ENCODE results near the gene NTRK1. TPM values are rescaled to one million over a fixed set of nuclear protein-coding genes. Genes with fewer than 3 reads are reported as not detected.
"Not testable (repeated sequence)": the region's sequence is repeated elsewhere in the genome, so short reads cannot be mapped to it uniquely, and the experiment has no call there.

The NTRK1 gene
- total RNA-seq, 2 experiments from 2014 or later: 13.7 to 13.9 TPM

GRCh38 chr1:156912861-156913808, 52.5 kb downstream of the NTRK1 start:
- ATAC-seq (ENCODE audit: low read depth) (no peak), DNase-seq (no peak)
- H3K36me3 Mint-ChIP-seq: no peaks in the 10 kb centered on the region
- POLR2A ChIA-PET: no interaction called here
- peaks cover 32% of the 10 kb centered on the region for H3K27me3 Mint-ChIP-seq
- no peaks in the 10 kb centered on the region for H3K9me3 Mint-ChIP-seq
- H3K4me1 Mint-ChIP-seq: peaks cover 1% of the 10 kb centered on the region
- H3K4me3 Mint-ChIP-seq: no peak overlapping the region
- H3K27ac Mint-ChIP-seq: no peak overlapping the region

- Mint-ChIP-seq H3K27me3 (peaks cover 39% of the 10 kb centered on the region), H3K27ac (no peak overlapping the region), H3K4me1 (peaks cover 1% of the 10 kb centered on the region), H3K9me3 (no peaks in the 10 kb centered on the region), H3K4me3 (no peak overlapping the region), H3K36me3 (no peaks in the 10 kb centered on the region)
- no peak for ATAC-seq (ENCODE audit: low read depth)
- POLR2A ChIA-PET: no interaction called here
- no peak for DNase-seq
Observed at GRCh38 chr1:156913809-156914387, 53.2 kb downstream of the NTRK1 start.

GRCh38 chr1:156914440-156914856, 53.8 kb downstream of the NTRK1 start:
- Mint-ChIP-seq H3K27me3 (peaks cover 44% of the 10 kb centered on the region), H3K27ac (no peak overlapping the region)
- ATAC-seq (ENCODE audit: low read depth): no peak

GRCh38 chr1:156920233-156921052, 59.8 kb downstream of the NTRK1 start, which contains the start of gene LRRC71:
Gene LRRC71 (plus strand): TSS chr1:156920632. CDS start chr1:156920804, 172 bp downstream.
- DNase-seq: peak; percentile 88
- POLR2A ChIA-PET: interaction anchor here (0.5 kb wide), 1 partner anchor 28 kb away, joined by 4 read pairs; no protein-coding TSS in a partner anchor

More at GRCh38 chr1:156914440-156914856, 53.8 kb downstream of the NTRK1 start:
- Mint-ChIP-seq H3K36me3 (no peaks in the 10 kb centered on the region), H3K9me3 (no peaks in the 10 kb centered on the region), H3K4me3 (no peak overlapping the region), H3K4me1 (peaks cover 1% of the 10 kb centered on the region)
- DNase-seq: no peak
- POLR2A ChIA-PET: no interaction called here

GRCh38 chr1:156921053-156921529, 60.4 kb downstream of the NTRK1 start:
- DNase-seq: no peak
- POLR2A ChIA-PET: interaction anchor here (0.5 kb wide), 1 partner anchor 28 kb away, joined by 4 read pairs; no protein-coding TSS in a partner anchor
- peaks cover 7% of the 10 kb centered on the region for H3K4me1 Mint-ChIP-seq
- no peaks in the 10 kb centered on the region for H3K9me3 Mint-ChIP-seq
- H3K4me3 Mint-ChIP-seq: no peak overlapping the region
- no peak for ATAC-seq (ENCODE audit: low read depth)
- peaks cover 83% of the 10 kb centered on the region for H3K27me3 Mint-ChIP-seq
- no peaks in the 10 kb centered on the region for H3K36me3 Mint-ChIP-seq
- no peak overlapping the region for H3K27ac Mint-ChIP-seq

More at GRCh38 chr1:156920233-156921052, 59.8 kb downstream of the NTRK1 start, which contains the start of gene LRRC71:
- Mint-ChIP-seq H3K9me3 (no peaks in the 10 kb centered on the region), H3K36me3 (no peaks in the 10 kb centered on the region), H3K4me1 (peaks cover 3% of the 10 kb centered on the region), H3K27me3 (peaks cover 81% of the 10 kb centered on the region), H3K27ac (no peak within 1 kb of the TSS), H3K4me3 (no peak within 1 kb of the TSS)
- peak; percentile 86 for ATAC-seq (ENCODE audit: low read depth)

GRCh38 chr1:156922986-156923669, 62.5 kb downstream of the NTRK1 start:
- no peak for ATAC-seq (ENCODE audit: low read depth)
- Mint-ChIP-seq H3K27me3 (peaks cover 87% of the 10 kb centered on the region), H3K4me1 (peaks cover 18% of the 10 kb centered on the region), H3K27ac (no peak overlapping the region), H3K9me3 (no peaks in the 10 kb centered on the region), H3K36me3 (no peaks in the 10 kb centered on the region), H3K4me3 (no peak overlapping the region)
- no peak for DNase-seq
- POLR2A ChIA-PET: interaction anchor here (0.6 to 0.9 kb wide), 2 partner anchors 13 to 101 kb away, joined by 4 to 5 read pairs; no protein-coding TSS in a partner anchor

GRCh38 chr1:156923670-156924477, 63.2 kb downstream of the NTRK1 start:
- POLR2A ChIA-PET: interaction anchor here (0.6 to 0.9 kb wide), 2 partner anchors 14 to 101 kb away, joined by 4 to 5 read pairs; no protein-coding TSS in a partner anchor
- Mint-ChIP-seq H3K9me3 (no peaks in the 10 kb centered on the region), H3K4me3 (no peak overlapping the region), H3K27me3 (peaks cover 88% of the 10 kb centered on the region), H3K4me1 (peaks cover 18% of the 10 kb centered on the region), H3K27ac (no peak overlapping the region), H3K36me3 (no peaks in the 10 kb centered on the region)
- no peak for ATAC-seq (ENCODE audit: low read depth)
- DNase-seq: no peak

GRCh38 chr1:156924478-156925153, 64.0 kb downstream of the NTRK1 start:
- H3K27ac Mint-ChIP-seq: no peak overlapping the region
- H3K36me3 Mint-ChIP-seq: no peaks in the 10 kb centered on the region
- POLR2A ChIA-PET: no interaction called here
- no peaks in the 10 kb centered on the region for H3K9me3 Mint-ChIP-seq
- no peak overlapping the region for H3K4me3 Mint-ChIP-seq
- peaks cover 18% of the 10 kb centered on the region for H3K4me1 Mint-ChIP-seq
- H3K27me3 Mint-ChIP-seq: peaks cover 88% of the 10 kb centered on the region
- no peak for DNase-seq
- ATAC-seq (ENCODE audit: low read depth): no peak

- H3K4me3 Mint-ChIP-seq: no peak overlapping the region
- peaks cover 18% of the 10 kb centered on the region for H3K4me1 Mint-ChIP-seq
- POLR2A ChIA-PET: no interaction called here
- no peaks in the 10 kb centered on the region for H3K9me3 Mint-ChIP-seq
- no peak for DNase-seq
- peaks cover 90% of the 10 kb centered on the region for H3K27me3 Mint-ChIP-seq
- ATAC-seq (ENCODE audit: low read depth): no peak
- H3K27ac Mint-ChIP-seq: no peak overlapping the region
- no peaks in the 10 kb centered on the region for H3K36me3 Mint-ChIP-seq
Observed at GRCh38 chr1:156925154-156926010, 64.7 kb downstream of the NTRK1 start.

GRCh38 chr1:156926175-156926574, 65.5 kb downstream of the NTRK1 start:
- peaks cover 88% of the 10 kb centered on the region for H3K27me3 Mint-ChIP-seq
- POLR2A ChIA-PET: no interaction called here
- no peaks in the 10 kb centered on the region for H3K36me3 Mint-ChIP-seq
- peaks cover 21% of the 10 kb centered on the region for H3K4me1 Mint-ChIP-seq
- DNase-seq: peak; percentile 60
- H3K4me3 Mint-ChIP-seq: no peak overlapping the region
- no peak overlapping the region for H3K27ac Mint-ChIP-seq
- H3K9me3 Mint-ChIP-seq: no peaks in the 10 kb centered on the region
- peak; percentile 53 for ATAC-seq (ENCODE audit: low read depth)

GRCh38 chr1:156926695-156927094, 66.0 kb downstream of the NTRK1 start:
- H3K36me3 Mint-ChIP-seq; ATAC-seq (ENCODE audit: low read depth); DNase-seq; H3K4me3 Mint-ChIP-seq; POLR2A ChIA-PET; H3K27ac Mint-ChIP-seq; H3K9me3 Mint-ChIP-seq: not testable (repeated sequence)
- Mint-ChIP-seq H3K27me3 (peaks cover 84% of the 10 kb centered on the region), H3K4me1 (peaks cover 25% of the 10 kb centered on the region)

Data from activated naive CD8-positive, alpha-beta T cell treated with anti-CD3 and anti-CD28 coated beads, Interleukin-2, amount 10 ng/mL, durations not matched to agents 7 days and 5 days (primary cell).